Measurements from ENCODE around the gene CTNNA3.
"Not testable (repeated sequence)": the region's sequence is repeated elsewhere in the genome, so short reads cannot be mapped to it uniquely, and the experiment has no call there.

GRCh38 chr10:67684140-67684539 is 11.9 kb downstream of the CTNNA3 start:
- TF ChIP-seq YY1 (IDR thresholded peaks at IDR 0.05); RAD21 (IDR thresholded peaks at IDR 0.05); TAF1 (conservative IDR thresholded peaks at IDR 0.05); CTCF (IDR thresholded peaks at IDR 0.05; ENCODE audit: low read depth, low read length, missing input control); EGR1 (IDR thresholded peaks at IDR 0.05; ENCODE audit: low read depth in 2 of 2); REST (IDR thresholded peaks at IDR 0.05); JUND (IDR thresholded peaks at IDR 0.05); FOXA1 (IDR thresholded peaks at IDR 0.05); MAX (IDR thresholded peaks at IDR 0.05); GABPA (IDR thresholded peaks at IDR 0.05 in 1 of 2, conservative IDR thresholded peaks at IDR 0.05 in 1 of 2); ATF3 (IDR thresholded peaks at IDR 0.05); SP1 (IDR thresholded peaks at IDR 0.05); RXRA (IDR thresholded peaks at IDR 0.05): not testable (repeated sequence)
